Nephron (organoid): ENCODE data around the gene ESR2.
"Not testable (repeated sequence)": the region's sequence is repeated elsewhere in the genome, so short reads cannot be mapped to it uniquely, and the experiment has no call there.

Source experiments
- H3K27ac Mint-ChIP-seq, 3 experiments: 2 replicates each; pipeline ENCODE4 v1.8.0; 2020; ENCODE audit warnings: mixed read lengths in 3 of 3, mild to moderate bottlenecking in 2 of 3, moderate library complexity in 1 of 3
- H3K27me3 Mint-ChIP-seq: 2 replicates; pipeline ENCODE4 v1.8.0; 2021; ENCODE audit warnings: low read depth, mild to moderate bottlenecking, moderate library complexity, mixed read lengths
- H3K36me3 Mint-ChIP-seq: 2 replicates; pipeline ENCODE4 v1.8.0; 2020; ENCODE audit warnings: low read depth, mixed read lengths
- H3K4me1 Mint-ChIP-seq: 2 replicates; pipeline ENCODE4 v1.8.0; 2020; ENCODE audit warnings: mixed read lengths
- H3K4me3 Mint-ChIP-seq, 3 experiments: 2 replicates each; pipeline ENCODE4 v1.8.0; 2020; ENCODE audit warnings: mild to moderate bottlenecking in 3 of 3, mixed read lengths in 3 of 3, moderate library complexity in 2 of 3
- H3K9me3 Mint-ChIP-seq: 2 replicates; pipeline ENCODE4 v1.8.0; 2020; ENCODE audit warnings: mixed read lengths
- CTCF ChIP-seq, 3 experiments: fragments of 200-600 bp; sonication (generic); IDR thresholded peaks; one replicate each; pipeline ENCODE4 v1.5.0; 2021; ENCODE audit warnings: antibody characterized with exemption in 3 of 3; ENCODE audit not compliant: unreplicated experiment in 3 of 3

The ESR2 gene

GRCh38 chr14:64049616-64050381 lies 244.4 kb downstream of the ESR2 start:
- no peak for TF ChIP-seq CTCF (IDR thresholded peaks at IDR 0.05; ENCODE audit: unreplicated experiment in 3 of 3)
- no peak overlapping the region for H3K27ac Mint-ChIP-seq
- peaks cover 59% of the 10 kb centered on the region for H3K36me3 Mint-ChIP-seq
- no peaks in the 10 kb centered on the region for H3K9me3 Mint-ChIP-seq
- H3K4me3 Mint-ChIP-seq = no peak overlapping the region
- H3K4me1 Mint-ChIP-seq = no peaks in the 10 kb centered on the region
- H3K27me3 Mint-ChIP-seq = no peaks in the 10 kb centered on the region

GRCh38 chr14:64045091-64045490 lies 249.1 kb downstream of the ESR2 start:
- no peak for TF ChIP-seq CTCF (IDR thresholded peaks at IDR 0.05; ENCODE audit: unreplicated experiment in 3 of 3)
- no peak overlapping the region for H3K4me3 Mint-ChIP-seq
- H3K4me1 Mint-ChIP-seq = no peaks in the 10 kb centered on the region
- H3K9me3 Mint-ChIP-seq = peaks cover 12% of the 10 kb centered on the region
- peaks cover 64% of the 10 kb centered on the region for H3K36me3 Mint-ChIP-seq
- no peaks in the 10 kb centered on the region for H3K27me3 Mint-ChIP-seq
- H3K27ac Mint-ChIP-seq = no peak overlapping the region

- H3K27me3 Mint-ChIP-seq, H3K27ac Mint-ChIP-seq, H3K4me3 Mint-ChIP-seq, H3K4me1 Mint-ChIP-seq: not testable (repeated sequence)
- peaks cover 76% of the 10 kb centered on the region for H3K36me3 Mint-ChIP-seq
- H3K9me3 Mint-ChIP-seq = peaks cover 12% of the 10 kb centered on the region
Measured at GRCh38 chr14:64043296-64043695, 250.9 kb downstream of the ESR2 start.

GRCh38 chr14:64040044-64040443 lies 254.1 kb downstream of the ESR2 start:
- H3K4me3 Mint-ChIP-seq = no peak overlapping the region
- TF ChIP-seq CTCF (IDR thresholded peaks at IDR 0.05; ENCODE audit: unreplicated experiment in 3 of 3) = peak in 2 of 3 experiments; percentile 12 to 17
- no peaks in the 10 kb centered on the region for H3K27me3 Mint-ChIP-seq
- peaks cover 81% of the 10 kb centered on the region for H3K36me3 Mint-ChIP-seq
- no peak overlapping the region for H3K27ac Mint-ChIP-seq
- H3K9me3 Mint-ChIP-seq = peaks cover 16% of the 10 kb centered on the region
- H3K4me1 Mint-ChIP-seq = no peaks in the 10 kb centered on the region

- H3K27me3 Mint-ChIP-seq = no peaks in the 10 kb centered on the region
- peaks cover 14% of the 10 kb centered on the region for H3K9me3 Mint-ChIP-seq
- no peak for TF ChIP-seq CTCF (IDR thresholded peaks at IDR 0.05; ENCODE audit: unreplicated experiment in 3 of 3)
- H3K4me3 Mint-ChIP-seq = no peak overlapping the region
- no peak overlapping the region for H3K27ac Mint-ChIP-seq
- H3K36me3 Mint-ChIP-seq = peaks cover 75% of the 10 kb centered on the region
- no peaks in the 10 kb centered on the region for H3K4me1 Mint-ChIP-seq
Measured at GRCh38 chr14:64038841-64039542, 255.2 kb downstream of the ESR2 start.

GRCh38 chr14:64037869-64038745 lies 256.1 kb downstream of the ESR2 start:
- H3K9me3 Mint-ChIP-seq = peaks cover 14% of the 10 kb centered on the region
- H3K27me3 Mint-ChIP-seq, H3K27ac Mint-ChIP-seq, H3K4me3 Mint-ChIP-seq, H3K4me1 Mint-ChIP-seq: not testable (repeated sequence)
- peaks cover 71% of the 10 kb centered on the region for H3K36me3 Mint-ChIP-seq
